GM12878 (cell line): Measurements from ENCODE around the gene PPP1R13L.

Experiments used
- BRCA1 ChIP-seq: IDR thresholded peaks from 2 replicates; pipeline ENCODE4 v1.6.1; 2011; ENCODE audit warnings: low read depth, low read length, improper control_type of control experiment
- CHD1 ChIP-seq: IDR thresholded peaks from 2 replicates; pipeline ENCODE4 v1.6.1; 2012; ENCODE audit warnings: low read depth, low read length, improper control_type of control experiment
- EZH2 ChIP-seq: IDR thresholded peaks from 2 replicates; pipeline ENCODE4 v1.6.1; 2012; ENCODE audit warnings: low read depth, mild to moderate bottlenecking, control low read depth, inconsistent platforms, low read length, borderline replicate concordance; ENCODE audit not compliant: control insufficient read depth
- IKZF1 ChIP-seq: fragments of 450-650 bp; conservative IDR thresholded peaks from 2 replicates; pipeline ENCODE4 v1.6.1; 2017; ENCODE audit warnings: antibody characterized with exemption, mild to moderate bottlenecking
- KDM1A ChIP-seq: fragments of 200-600 bp; sonication (generic); IDR thresholded peaks from 2 replicates; pipeline ENCODE4 v1.6.1; 2016; ENCODE audit warnings: borderline replicate concordance
- POLR2A ChIP-seq: IDR thresholded peaks from 2 replicates; pipeline ENCODE4 v1.6.1; 2011; ENCODE audit warnings: low read depth, mild to moderate bottlenecking, low read length
- POLR2AphosphoS2 ChIP-seq: IDR thresholded peaks from 2 replicates; pipeline ENCODE4 v1.6.1; 2011; ENCODE audit warnings: low read depth, mild to moderate bottlenecking, low read length, improper control_type of control experiment, moderate library complexity
- POLR2AphosphoS5 ChIP-seq: IDR thresholded peaks from 2 replicates; pipeline ENCODE4 v1.6.1; 2011; ENCODE audit warnings: mild to moderate bottlenecking, low read length, inconsistent platforms
- TAF1 ChIP-seq: IDR thresholded peaks from 2 replicates; pipeline ENCODE4 v1.6.1; 2011; ENCODE audit warnings: mild to moderate bottlenecking, low read depth, low read length, borderline replicate concordance
- TCF7 ChIP-seq: IDR thresholded peaks from 2 replicates; pipeline ENCODE4 v1.6.1; 2014; ENCODE audit warnings: antibody characterized with exemption, borderline replicate concordance
- ZSCAN29 ChIP-seq: fragments of 450-650 bp; IDR thresholded peaks from 2 replicates; pipeline ENCODE4 v1.6.1; 2017; ENCODE audit warnings: mild to moderate bottlenecking, moderate library complexity
- TF ChIP-seq, protein P1 (sequence below), 3 experiments: IDR thresholded peaks in 2 of 3; conservative IDR thresholded peaks in 1 of 3; 2 replicates each; pipeline ENCODE4 v1.5.1; 2011; ENCODE audit warnings: low read depth in 3 of 3, low read length in 3 of 3, mild to moderate bottlenecking in 3 of 3, control low read depth in 2 of 3, moderate library complexity in 2 of 3, inconsistent platforms in 1 of 3, mixed read lengths in 1 of 3; ENCODE audit not compliant: control insufficient read depth in 2 of 3, insufficient read depth in 1 of 3; ENCODE audit errors: extremely low read depth in 1 of 3

DNA sequence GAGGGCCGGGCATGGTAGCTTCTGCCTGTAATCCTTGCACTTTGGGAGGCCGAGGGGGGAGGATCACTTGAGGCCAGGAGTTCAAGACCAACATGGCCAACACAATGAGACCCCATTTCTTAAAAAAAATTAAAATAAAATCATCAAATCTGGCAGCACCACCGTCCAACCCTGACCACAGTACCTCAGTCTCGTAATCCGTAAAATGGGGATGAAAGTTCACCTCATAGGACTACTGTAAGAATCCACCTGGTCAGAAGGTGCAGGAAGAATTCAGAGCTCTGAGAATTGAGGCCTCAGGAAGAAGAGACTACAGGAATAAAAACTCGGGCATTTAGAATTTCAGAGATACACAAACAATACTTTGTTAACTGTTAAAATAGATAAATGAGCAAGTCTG is 3.1 kb downstream of the PPP1R13L start:
- TF ChIP-seq POLR2A, result no peak
- TF ChIP-seq CHD1, result no peak
- no peak for TF ChIP-seq TAF1
- TF ChIP-seq, protein P1, sequence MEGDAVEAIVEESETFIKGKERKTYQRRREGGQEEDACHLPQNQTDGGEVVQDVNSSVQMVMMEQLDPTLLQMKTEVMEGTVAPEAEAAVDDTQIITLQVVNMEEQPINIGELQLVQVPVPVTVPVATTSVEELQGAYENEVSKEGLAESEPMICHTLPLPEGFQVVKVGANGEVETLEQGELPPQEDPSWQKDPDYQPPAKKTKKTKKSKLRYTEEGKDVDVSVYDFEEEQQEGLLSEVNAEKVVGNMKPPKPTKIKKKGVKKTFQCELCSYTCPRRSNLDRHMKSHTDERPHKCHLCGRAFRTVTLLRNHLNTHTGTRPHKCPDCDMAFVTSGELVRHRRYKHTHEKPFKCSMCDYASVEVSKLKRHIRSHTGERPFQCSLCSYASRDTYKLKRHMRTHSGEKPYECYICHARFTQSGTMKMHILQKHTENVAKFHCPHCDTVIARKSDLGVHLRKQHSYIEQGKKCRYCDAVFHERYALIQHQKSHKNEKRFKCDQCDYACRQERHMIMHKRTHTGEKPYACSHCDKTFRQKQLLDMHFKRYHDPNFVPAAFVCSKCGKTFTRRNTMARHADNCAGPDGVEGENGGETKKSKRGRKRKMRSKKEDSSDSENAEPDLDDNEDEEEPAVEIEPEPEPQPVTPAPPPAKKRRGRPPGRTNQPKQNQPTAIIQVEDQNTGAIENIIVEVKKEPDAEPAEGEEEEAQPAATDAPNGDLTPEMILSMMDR (IDR thresholded peaks at IDR 0.05 in 2 of 3, conservative IDR thresholded peaks at IDR 0.05 in 1 of 3; ENCODE audit: control insufficient read depth in 2 of 3, extremely low read depth in 1 of 3, insufficient read depth in 1 of 3, low read depth in 3 of 3, low read length in 3 of 3), result no peak
- TF ChIP-seq ZSCAN29, result no peak
- TF ChIP-seq EZH2, result no peak
- no peak for TF ChIP-seq TCF7
- TF ChIP-seq KDM1A, result no peak
- TF ChIP-seq IKZF1, result no peak
- no peak for TF ChIP-seq POLR2AphosphoS2
- TF ChIP-seq BRCA1, result no peak
- TF ChIP-seq POLR2AphosphoS5, result no peak
